ENCODE results near the gene DAAM2.

The DAAM2 gene

DNA sequence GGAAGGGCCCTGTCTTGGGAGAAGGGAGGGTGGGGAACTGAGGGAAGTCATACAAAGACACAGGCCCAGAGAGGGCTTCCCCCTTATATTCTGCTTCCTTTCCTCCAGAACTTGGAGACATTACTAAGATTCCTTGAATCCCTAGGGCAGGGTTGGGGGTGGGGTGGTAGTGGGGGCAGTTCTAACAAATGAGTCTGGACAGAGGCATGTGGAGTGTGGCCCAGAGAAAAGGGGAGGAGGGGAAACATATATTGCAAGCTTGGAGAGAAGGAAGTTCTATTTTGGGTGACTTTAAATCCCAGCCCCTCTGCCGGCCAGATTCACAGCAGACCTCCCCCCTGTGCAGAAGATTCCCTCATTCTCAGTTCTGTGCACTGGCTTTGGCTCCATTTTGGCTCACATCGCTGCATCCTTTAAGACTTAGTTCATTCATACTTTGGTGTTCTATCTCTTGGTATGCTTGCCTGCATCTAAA is 43.7 kb downstream of the DAAM2 start:
- H3K27me3 Mint-ChIP-seq = peaks cover 46 to 52% of the 10 kb centered on the region in 2 donors
- DNase-seq = no peak
- no peak overlapping the region for H3K4me3 Mint-ChIP-seq
- ATAC-seq (replicated peaks) = no peak
- H3K4me1 Mint-ChIP-seq = peaks cover 0 to 1% of the 10 kb centered on the region in 2 donors
- no peaks in the 10 kb centered on the region for H3K9me3 Mint-ChIP-seq
- H3K27ac Mint-ChIP-seq = no peak overlapping the region
- H3K36me3 Mint-ChIP-seq = no peaks in the 10 kb centered on the region

- Mint-ChIP-seq H3K36me3 (no peaks in the 10 kb centered on the region), H3K4me3 (no peak overlapping the region), H3K4me1 (peaks cover 0 to 1% of the 10 kb centered on the region in 2 donors), H3K27me3 (peaks cover 39 to 48% of the 10 kb centered on the region in 2 donors), H3K9me3 (no peaks in the 10 kb centered on the region), H3K27ac (no peak overlapping the region)
- no peak for DNase-seq
- no peak for ATAC-seq (replicated peaks)
These were observed 44.4 kb downstream of the DAAM2 start for GRCh38 chr6:39836606-39837005.

DNA sequence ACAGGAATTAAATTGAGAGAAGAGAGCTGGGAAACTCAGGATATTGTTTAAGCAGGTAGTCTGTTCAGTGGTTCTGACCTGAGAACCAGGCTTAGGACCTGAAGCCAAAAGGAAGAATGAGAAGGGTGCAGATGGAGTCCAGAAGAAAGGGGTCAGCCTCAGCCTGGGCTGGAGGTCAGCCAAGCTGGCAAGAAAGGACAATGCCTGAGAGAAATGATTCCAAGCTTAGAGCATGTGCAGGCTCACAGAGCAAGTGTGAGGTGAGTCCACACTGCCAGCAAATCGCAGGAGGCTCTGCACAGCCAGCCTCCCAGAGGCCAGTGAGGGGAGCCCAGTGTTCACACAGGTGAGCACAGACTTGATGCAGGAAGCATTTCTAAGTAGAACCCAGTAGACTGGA is 47.3 kb downstream of the DAAM2 start:
- no peak for ATAC-seq (replicated peaks)
- H3K27me3 Mint-ChIP-seq = peaks cover 39 to 44% of the 10 kb centered on the region in 2 donors
- no peak overlapping the region for H3K27ac Mint-ChIP-seq
- DNase-seq = no peak
- H3K36me3 Mint-ChIP-seq = no peaks in the 10 kb centered on the region
- no peak overlapping the region for H3K4me3 Mint-ChIP-seq
- H3K9me3 Mint-ChIP-seq = no peaks in the 10 kb centered on the region
- H3K4me1 Mint-ChIP-seq = no peaks in the 10 kb centered on the region

- Mint-ChIP-seq H3K4me3 (no peak overlapping the region), H3K4me1 (no peaks in the 10 kb centered on the region), H3K36me3 (no peaks in the 10 kb centered on the region), H3K27me3 (peaks cover 32 to 36% of the 10 kb centered on the region in 2 donors), H3K27ac (no peak overlapping the region), H3K9me3 (no peaks in the 10 kb centered on the region)
- ATAC-seq (replicated peaks) = no peak
- no peak for DNase-seq
These were observed 48.6 kb downstream of the DAAM2 start for GRCh38 chr6:39840781-39841180.

DNA sequence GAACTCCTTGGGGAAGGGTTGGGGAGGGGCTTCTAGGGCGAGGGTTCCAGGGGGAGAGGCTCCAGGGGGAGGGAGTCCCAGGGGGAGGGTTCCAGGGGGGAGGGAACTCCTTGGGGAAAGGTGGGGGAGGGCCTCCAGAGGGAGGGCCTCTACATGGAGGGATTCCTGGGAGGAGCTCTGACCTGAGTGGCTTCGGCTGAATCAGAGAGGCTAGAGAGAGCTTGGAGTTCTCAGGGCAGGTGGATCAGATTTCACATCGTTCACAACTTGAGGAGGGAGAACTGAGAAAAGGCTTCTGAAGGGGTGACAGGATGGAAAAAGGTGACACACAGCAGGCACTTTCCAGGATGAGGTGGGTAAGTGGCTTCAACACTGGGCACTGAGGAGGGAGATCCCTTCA is 49.1 kb downstream of the DAAM2 start:
- no peak overlapping the region for H3K4me3 Mint-ChIP-seq
- no peaks in the 10 kb centered on the region for H3K36me3 Mint-ChIP-seq
- no peaks in the 10 kb centered on the region for H3K4me1 Mint-ChIP-seq
- ATAC-seq (replicated peaks) = no peak
- no peak overlapping the region for H3K27ac Mint-ChIP-seq
- H3K9me3 Mint-ChIP-seq = no peaks in the 10 kb centered on the region
- DNase-seq = no peak
- H3K27me3 Mint-ChIP-seq = peaks cover 31 to 32% of the 10 kb centered on the region in 2 donors

- H3K36me3 Mint-ChIP-seq = no peaks in the 10 kb centered on the region
- ATAC-seq (replicated peaks) (no peak), DNase-seq (no peak)
These were observed 49.7 kb downstream of the DAAM2 start for GRCh38 chr6:39841923-39842322.

DNA sequence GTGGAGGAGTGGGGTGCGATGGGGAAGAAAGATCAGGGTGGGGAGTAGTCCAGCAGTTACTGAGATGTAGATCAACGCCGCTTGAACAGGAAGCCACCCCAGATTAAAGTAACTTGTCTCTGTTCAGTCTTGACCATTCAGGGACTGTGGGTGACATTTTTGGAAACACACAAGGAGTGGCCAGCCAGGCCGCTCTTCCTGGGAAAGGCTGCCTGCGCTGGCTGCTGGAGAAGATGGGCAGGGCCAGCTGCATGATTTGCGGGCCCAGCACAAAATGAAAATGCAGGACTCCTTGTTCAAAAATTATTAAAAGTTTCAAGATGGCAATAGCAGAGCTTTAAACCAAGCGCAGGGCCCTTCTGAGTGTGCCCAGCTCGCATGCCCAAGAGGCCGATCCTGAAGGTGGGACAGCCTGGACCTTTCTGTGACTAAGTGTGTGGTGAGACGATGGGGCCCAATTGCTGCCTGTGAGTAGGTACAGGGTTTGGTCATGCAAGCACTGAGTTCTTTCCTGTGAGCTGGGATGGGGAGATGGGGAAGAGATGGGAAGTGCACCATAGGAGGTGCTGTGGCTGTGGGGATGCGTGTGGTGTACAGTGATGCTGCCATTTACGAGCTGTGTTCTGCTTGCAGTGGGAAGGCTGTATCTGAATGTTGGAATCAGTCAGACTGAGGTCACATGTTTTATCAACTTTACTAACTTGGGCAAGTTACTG is 51.3 kb downstream of the DAAM2 start:
- H3K27me3 Mint-ChIP-seq = peaks cover 20 to 21% of the 10 kb centered on the region in 2 donors
- H3K4me3 Mint-ChIP-seq = no peak overlapping the region
- H3K27ac Mint-ChIP-seq = no peak overlapping the region
- ATAC-seq (replicated peaks) (no peak), DNase-seq (no peak)
- no peaks in the 10 kb centered on the region for H3K4me1 Mint-ChIP-seq
- no peaks in the 10 kb centered on the region for H3K9me3 Mint-ChIP-seq
- no peaks in the 10 kb centered on the region for H3K36me3 Mint-ChIP-seq

More at GRCh38 chr6:39841923-39842322, 49.7 kb downstream of the DAAM2 start:
- peaks cover 27 to 28% of the 10 kb centered on the region in 2 donors for H3K27me3 Mint-ChIP-seq
- H3K9me3 Mint-ChIP-seq = no peaks in the 10 kb centered on the region
- H3K27ac Mint-ChIP-seq = no peak overlapping the region
- H3K4me3 Mint-ChIP-seq = no peak overlapping the region
- no peaks in the 10 kb centered on the region for H3K4me1 Mint-ChIP-seq

DNA sequence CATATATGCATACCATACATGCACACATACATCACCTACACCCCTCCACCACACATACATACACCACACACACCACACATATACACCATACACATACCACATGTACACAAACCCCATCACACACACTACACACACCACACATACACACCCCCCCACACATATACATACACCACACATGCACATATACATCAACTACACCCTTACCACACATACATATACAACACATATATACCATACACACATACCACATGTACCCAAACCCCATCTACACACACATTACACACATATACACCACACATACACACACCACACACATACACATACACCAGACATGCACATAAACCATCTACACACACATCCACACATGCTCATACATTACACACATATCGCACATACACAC is 52.7 kb downstream of the DAAM2 start:
- Mint-ChIP-seq H3K4me1 (no peaks in the 10 kb centered on the region), H3K36me3 (no peaks in the 10 kb centered on the region), H3K27me3 (peaks cover 8 to 12% of the 10 kb centered on the region in 2 donors), H3K9me3 (no peaks in the 10 kb centered on the region), H3K4me3 (no peak overlapping the region), H3K27ac (no peak overlapping the region)
- ATAC-seq (replicated peaks) (no peak), DNase-seq (no peak)

GRCh38 chr6:39847221-39847620 is 55.0 kb downstream of the DAAM2 start:
- no peaks in the 10 kb centered on the region for H3K36me3 Mint-ChIP-seq
- peaks cover 10 to 18% of the 10 kb centered on the region in 2 donors for H3K27me3 Mint-ChIP-seq
- ATAC-seq (replicated peaks) (no peak), DNase-seq (no peak)
- no peaks in the 10 kb centered on the region for H3K9me3 Mint-ChIP-seq
- no peaks in the 10 kb centered on the region for H3K4me1 Mint-ChIP-seq
- H3K4me3 Mint-ChIP-seq = no peak overlapping the region
- H3K27ac Mint-ChIP-seq = no peak overlapping the region

GRCh38 chr6:39848171-39848570 is 56.0 kb downstream of the DAAM2 start:
- DNase-seq (no peak), ATAC-seq (replicated peaks) (no peak)
- Mint-ChIP-seq H3K4me1 (no peaks in the 10 kb centered on the region), H3K4me3 (no peak overlapping the region), H3K27me3 (peaks cover 16 to 22% of the 10 kb centered on the region in 2 donors), H3K9me3 (no peaks in the 10 kb centered on the region), H3K36me3 (no peaks in the 10 kb centered on the region), H3K27ac (no peak overlapping the region)

DNA sequence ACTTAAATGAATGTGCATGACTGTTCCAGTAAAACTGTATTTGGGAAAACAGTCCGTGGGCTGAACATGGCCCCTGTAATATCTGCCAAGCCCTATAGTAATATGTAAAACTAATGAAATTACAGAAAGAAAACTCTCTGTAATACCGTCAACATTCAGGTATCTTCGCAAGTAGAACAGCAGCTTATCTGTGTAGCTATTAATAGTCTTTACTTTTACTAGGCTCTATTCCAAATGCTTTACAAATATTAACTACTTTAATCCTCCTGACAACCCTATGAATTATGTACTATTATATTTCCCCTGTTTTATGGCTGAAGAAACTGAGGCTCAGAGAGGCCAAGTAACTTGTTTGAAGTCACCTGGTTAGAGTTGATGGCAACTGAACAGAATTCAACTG is 57.1 kb downstream of the DAAM2 start:
- no peak overlapping the region for H3K27ac Mint-ChIP-seq
- H3K4me1 Mint-ChIP-seq = no peaks in the 10 kb centered on the region
- DNase-seq (no peak), ATAC-seq (replicated peaks) (no peak)
- peaks cover 16 to 22% of the 10 kb centered on the region in 2 donors for H3K27me3 Mint-ChIP-seq
- no peaks in the 10 kb centered on the region for H3K36me3 Mint-ChIP-seq
- H3K9me3 Mint-ChIP-seq = no peaks in the 10 kb centered on the region
- no peak overlapping the region for H3K4me3 Mint-ChIP-seq

GRCh38 chr6:39849764-39850163 is 57.6 kb downstream of the DAAM2 start:
- ATAC-seq (replicated peaks) = no peak
- no peak for DNase-seq
- H3K27me3 Mint-ChIP-seq = peaks cover 16 to 22% of the 10 kb centered on the region in 2 donors
- no peak overlapping the region for H3K4me3 Mint-ChIP-seq
- no peak overlapping the region for H3K27ac Mint-ChIP-seq
- H3K9me3 Mint-ChIP-seq = no peaks in the 10 kb centered on the region
- no peaks in the 10 kb centered on the region for H3K36me3 Mint-ChIP-seq
- no peaks in the 10 kb centered on the region for H3K4me1 Mint-ChIP-seq

GRCh38 chr6:39850736-39851297 is 58.6 kb downstream of the DAAM2 start:
- DNase-seq (no peak), ATAC-seq (replicated peaks) (no peak)
- Mint-ChIP-seq H3K27me3 (peaks cover 16 to 22% of the 10 kb centered on the region in 2 donors), H3K36me3 (no peaks in the 10 kb centered on the region), H3K4me1 (no peaks in the 10 kb centered on the region), H3K9me3 (no peaks in the 10 kb centered on the region), H3K27ac (no peak overlapping the region), H3K4me3 (no peak overlapping the region)

GRCh38 chr6:39851331-39851730 is 59.2 kb downstream of the DAAM2 start:
- DNase-seq (no peak), ATAC-seq (replicated peaks) (no peak)
- Mint-ChIP-seq H3K4me3 (no peak overlapping the region), H3K27me3 (peaks cover 16 to 22% of the 10 kb centered on the region in 2 donors), H3K9me3 (no peaks in the 10 kb centered on the region), H3K27ac (no peak overlapping the region), H3K36me3 (no peaks in the 10 kb centered on the region), H3K4me1 (no peaks in the 10 kb centered on the region)

DNA sequence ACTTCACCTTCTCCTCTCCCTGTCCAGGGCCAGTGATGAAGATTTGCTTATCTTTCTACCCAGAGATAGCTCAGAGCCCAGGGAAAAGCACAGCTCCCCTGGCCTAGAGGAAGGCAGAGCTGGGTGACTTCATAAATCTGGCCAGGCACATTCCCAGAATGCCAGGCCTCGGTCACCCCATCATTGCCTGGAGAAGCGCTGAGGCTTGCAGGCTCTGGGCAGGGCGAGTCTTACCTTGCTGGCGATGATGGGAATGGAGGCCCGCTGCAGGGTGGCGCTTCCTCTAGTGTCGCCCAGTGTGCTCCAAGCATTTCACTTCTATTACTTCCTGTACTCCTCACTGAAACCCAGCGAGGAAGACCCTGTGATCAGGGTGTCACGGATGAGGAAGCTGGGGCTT is 60.1 kb downstream of the DAAM2 start:
- H3K27me3 Mint-ChIP-seq = peaks cover 16 to 22% of the 10 kb centered on the region in 2 donors
- no peaks in the 10 kb centered on the region for H3K4me1 Mint-ChIP-seq
- no peak overlapping the region for H3K27ac Mint-ChIP-seq
- no peak for ATAC-seq (replicated peaks)
- no peak overlapping the region for H3K4me3 Mint-ChIP-seq
- DNase-seq = no peak
- no peaks in the 10 kb centered on the region for H3K36me3 Mint-ChIP-seq
- H3K9me3 Mint-ChIP-seq = no peaks in the 10 kb centered on the region
